DND-41 (cell line): ENCODE results near the gene SGIP1.

Experiments
- EZH2 ChIP-seq: IDR thresholded peaks from 3 replicates; pipeline ENCODE4 v1.6.1; 2012; ENCODE audit warnings: borderline replicate concordance, low read depth, mild to moderate bottlenecking, moderate library complexity, low read length, inconsistent platforms; ENCODE audit not compliant: severe bottlenecking
- TF ChIP-seq, protein P1 (sequence below): IDR thresholded peaks from 2 replicates; pipeline ENCODE4 v1.5.1; 2012; ENCODE audit warnings: borderline replicate concordance, low read length, moderate library complexity, mild to moderate bottlenecking; ENCODE audit not compliant: poor library complexity, severe bottlenecking; ENCODE audit errors: extremely low read depth

DNA sequence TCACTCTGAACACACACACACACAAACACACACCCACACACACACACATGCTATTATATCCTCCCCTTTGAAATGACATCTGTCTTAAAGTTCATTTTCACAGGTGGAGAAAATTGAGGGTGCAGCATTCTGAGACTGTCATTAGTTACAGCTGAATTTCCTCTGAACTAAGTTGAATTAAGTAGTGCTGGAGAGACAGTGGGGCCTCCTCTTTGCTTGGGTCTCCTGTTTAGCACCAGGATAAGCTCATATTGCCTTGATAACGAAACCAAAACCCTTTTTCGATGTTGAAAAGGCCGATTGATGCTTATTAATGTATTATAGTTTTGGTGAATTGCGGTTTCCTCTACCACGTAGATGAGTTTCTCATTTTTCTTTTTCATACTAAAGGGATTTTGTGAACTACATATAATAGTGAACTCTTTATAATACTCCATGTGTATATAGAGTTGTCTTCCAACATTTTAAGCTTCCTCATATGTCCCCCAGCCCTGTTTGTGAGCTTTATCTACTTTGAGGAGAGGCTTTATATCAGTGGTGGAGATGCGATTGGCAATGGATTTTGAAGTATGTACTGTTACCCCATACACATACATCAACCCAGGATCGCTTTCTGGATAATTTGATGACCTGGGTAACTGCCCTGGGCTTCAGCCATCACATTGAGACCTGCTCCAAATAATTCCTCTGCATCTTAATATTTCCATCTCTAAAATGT is 235.7 kb downstream of the SGIP1 start:
- TF ChIP-seq, protein P1, sequence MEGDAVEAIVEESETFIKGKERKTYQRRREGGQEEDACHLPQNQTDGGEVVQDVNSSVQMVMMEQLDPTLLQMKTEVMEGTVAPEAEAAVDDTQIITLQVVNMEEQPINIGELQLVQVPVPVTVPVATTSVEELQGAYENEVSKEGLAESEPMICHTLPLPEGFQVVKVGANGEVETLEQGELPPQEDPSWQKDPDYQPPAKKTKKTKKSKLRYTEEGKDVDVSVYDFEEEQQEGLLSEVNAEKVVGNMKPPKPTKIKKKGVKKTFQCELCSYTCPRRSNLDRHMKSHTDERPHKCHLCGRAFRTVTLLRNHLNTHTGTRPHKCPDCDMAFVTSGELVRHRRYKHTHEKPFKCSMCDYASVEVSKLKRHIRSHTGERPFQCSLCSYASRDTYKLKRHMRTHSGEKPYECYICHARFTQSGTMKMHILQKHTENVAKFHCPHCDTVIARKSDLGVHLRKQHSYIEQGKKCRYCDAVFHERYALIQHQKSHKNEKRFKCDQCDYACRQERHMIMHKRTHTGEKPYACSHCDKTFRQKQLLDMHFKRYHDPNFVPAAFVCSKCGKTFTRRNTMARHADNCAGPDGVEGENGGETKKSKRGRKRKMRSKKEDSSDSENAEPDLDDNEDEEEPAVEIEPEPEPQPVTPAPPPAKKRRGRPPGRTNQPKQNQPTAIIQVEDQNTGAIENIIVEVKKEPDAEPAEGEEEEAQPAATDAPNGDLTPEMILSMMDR, result no peak
- TF ChIP-seq EZH2, result no peak
